PC-3 (cell line): ENCODE measurements around the gene C9orf85.

ENCODE experiments used
- CTCF ChIP-seq: fragments of 300-600 bp; sonication (generic); conservative IDR thresholded peaks from 2 replicates; pipeline ENCODE4 v1.5.1; 2017; ENCODE audit warnings: antibody characterized with exemption, low read depth, mild to moderate bottlenecking, low read length
- EZH2 ChIP-seq: fragments of 300-600 bp; sonication (generic); IDR thresholded peaks from one replicate; pipeline ENCODE4 v1.6.1; 2017; ENCODE audit warnings: antibody characterized with exemption, mild to moderate bottlenecking, low read length; ENCODE audit not compliant: unreplicated experiment

- TF ChIP-seq EZH2: no peak
- TF ChIP-seq CTCF: no peak
Observed at GRCh38 chr9:72022841-72023240, 111.4 kb downstream of the C9orf85 start.
